ENCODE measurements around the gene PIP4K2C.
"Not testable (repeated sequence)": the region's sequence is repeated elsewhere in the genome, so short reads cannot be mapped to it uniquely, and the experiment has no call there.

The PIP4K2C gene

DNA sequence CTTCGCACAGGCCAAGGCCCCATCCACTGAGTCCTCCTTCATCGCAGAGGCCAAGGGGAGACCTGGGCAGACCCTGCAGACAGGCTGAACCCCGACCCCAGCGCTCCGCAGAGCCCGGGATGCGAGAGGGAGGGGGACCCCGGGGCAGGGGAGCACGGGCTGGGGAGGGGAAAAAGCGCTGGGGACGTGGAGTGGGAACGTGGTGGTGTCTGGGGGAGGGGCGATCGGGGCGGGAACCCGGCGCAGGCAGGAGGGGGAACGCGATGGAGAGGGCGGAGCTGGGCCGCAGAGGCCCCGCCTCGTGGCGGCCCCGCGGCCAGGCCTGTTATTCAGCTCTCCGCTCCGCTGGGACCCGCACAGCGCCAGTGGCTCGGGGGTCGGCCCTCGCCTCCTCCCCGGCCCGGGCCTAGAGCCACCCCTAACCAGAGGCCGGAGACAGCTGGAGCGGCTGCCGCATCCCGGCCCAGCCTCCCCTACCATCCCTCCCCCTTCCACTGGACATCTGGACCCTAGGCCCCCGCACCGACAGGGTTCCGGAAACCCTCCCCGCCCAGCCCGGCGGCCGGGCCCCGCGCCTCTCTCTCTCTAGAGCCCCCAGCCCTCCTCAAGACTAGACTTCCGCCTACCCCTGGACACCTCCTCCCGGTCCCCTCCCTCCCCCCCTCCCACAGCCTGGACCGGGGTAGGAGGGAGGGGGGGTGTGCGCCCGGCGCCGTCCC is 20.3 kb downstream of the PIP4K2C start, which contains the start of gene ARHGEF25:
ARHGEF25 (plus strand) TSS at position 328 of the 719 bp plus-strand sequence. CDS start 460 bp downstream, outside the sequence.
- peak; percentile 54 to 75 for DNase-seq

DNA sequence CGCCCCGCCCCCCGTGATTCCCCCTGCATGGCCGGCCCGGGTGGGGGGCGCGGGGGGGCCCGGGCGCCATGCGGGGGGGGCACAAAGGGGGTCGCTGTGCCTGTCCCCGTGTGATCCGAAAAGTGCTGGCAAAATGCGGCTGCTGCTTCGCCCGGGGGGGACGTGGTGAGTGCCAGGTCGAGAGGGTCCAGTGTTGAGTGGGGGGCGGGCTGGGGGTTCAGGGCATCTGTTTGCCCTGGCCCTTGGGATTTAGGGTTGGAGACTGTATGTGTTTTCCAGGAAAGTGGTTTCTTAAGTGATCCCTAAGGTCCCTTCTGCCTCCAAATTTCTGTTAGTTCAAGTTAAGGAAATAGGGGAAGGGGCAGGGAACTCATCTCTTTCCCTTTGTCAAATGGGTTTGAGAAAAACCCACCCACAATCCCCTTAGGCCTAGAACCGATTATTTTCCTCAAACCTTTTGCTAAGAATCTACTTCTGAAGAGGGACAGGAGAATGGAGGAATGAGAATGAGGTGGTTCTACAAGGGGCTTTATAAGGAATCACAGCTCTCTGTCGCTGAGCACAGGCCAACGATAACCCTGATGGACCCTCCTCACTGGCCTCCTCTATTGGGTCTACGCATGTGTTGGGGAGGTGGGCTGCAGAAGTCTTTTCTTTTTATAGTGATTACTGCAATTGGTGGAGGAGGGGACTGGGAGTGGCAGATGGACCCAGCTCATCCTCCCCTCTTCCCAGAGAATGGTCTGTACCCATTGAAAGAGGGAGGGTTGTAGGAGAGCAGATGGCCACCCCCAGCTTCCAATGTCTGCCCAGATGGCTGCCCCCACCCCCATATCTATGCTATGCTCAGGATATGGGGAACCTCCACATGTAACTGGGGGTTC is 21.1 kb downstream of the PIP4K2C start:
- no peak for DNase-seq

DNA sequence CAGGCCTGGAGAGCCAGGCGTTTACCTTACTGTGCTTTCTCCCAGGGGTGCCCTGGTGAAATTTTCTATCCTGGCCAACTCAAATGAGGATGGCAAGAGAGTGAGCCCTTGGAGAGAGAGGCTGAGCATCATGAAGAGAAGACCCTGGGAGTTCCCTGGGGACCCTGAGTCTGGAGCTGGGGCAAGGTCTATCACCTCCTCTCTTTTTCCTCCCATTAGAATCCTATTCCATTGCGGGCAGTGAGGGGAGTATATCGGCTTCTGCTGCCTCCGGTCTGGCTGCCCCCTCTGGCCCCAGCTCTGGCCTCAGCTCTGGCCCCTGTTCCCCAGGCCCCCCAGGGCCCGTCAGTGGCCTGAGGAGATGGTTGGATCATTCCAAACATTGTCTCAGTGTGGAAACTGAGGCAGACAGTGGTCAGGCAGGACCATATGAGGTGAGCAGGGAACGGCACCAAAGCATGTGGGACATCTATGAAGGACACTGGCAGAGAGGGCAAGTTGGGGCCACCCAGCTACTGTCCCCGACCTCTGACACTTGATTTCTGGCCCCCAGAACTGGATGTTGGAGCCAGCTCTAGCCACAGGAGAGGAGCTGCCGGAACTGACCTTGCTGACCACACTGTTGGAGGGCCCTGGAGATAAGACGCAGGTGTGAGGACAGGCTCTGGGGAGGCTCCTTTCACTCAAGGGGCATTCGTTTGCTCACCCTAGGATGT is 21.9 kb downstream of the PIP4K2C start:
- DNase-seq, result no peak

DNA sequence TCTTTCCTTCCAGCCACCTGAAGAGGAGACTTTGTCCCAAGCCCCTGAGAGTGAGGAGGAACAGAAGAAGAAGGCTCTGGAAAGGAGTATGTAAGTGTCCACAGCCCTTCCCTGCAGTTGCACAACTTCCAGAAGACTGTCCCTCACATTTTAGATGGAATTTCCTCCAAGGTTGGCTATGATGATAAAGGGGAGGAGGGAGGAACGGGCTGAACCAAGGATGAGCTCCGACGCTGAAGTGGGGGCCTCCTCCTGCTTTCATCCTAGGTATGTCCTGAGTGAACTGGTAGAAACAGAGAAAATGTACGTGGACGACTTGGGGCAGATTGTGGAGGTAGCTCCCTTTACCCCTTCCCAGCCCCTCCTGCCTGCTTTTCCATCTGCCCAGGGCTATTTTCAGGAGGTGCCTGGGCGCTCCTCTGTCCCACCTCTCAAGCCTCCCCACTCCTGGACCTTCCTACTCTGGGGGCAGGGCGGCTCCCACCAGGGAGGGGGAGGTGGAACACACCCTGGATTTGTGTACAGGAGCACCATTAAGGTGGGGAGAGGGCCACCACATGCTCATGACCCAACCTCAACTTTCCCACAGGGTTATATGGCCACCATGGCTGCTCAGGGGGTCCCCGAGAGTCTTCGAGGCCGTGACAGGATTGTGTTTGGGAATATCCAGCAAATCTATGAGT is 22.6 kb downstream of the PIP4K2C start:
- no peak for DNase-seq

DNA sequence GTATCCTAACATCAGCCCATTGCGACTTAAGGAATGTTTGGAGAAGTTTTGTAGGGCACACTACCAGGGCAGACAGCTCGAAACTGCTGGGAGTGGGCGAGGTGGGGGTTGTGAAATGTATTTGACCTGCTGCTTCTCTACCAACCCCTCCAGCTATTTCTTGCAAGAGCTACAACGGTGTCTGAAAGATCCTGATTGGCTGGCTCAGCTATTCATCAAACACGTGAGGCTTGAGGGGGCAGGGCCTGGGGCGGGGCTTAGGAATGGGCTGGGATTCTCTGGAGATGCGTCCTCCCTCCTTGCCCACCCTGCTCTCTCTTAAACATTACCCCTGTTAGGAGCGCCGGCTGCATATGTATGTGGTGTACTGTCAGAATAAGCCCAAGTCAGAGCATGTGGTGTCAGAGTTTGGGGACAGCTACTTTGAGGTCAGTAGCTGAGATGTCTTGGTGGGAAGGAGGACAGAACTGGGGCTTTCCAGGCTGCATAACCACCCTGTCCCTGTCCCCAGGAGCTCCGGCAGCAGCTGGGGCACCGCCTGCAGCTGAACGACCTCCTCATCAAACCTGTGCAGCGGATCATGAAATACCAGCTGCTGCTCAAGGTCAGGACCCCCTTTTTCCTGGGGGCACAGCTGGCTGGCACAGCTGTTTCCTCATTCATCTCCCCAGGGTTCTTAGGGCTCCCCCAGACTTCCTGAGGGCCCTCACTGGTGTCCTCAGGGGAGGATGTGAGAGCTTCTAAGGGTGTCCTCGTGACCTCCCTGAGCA is 23.4 kb downstream of the PIP4K2C start:
- peak in 1 of 2 donors; percentile 45 for DNase-seq

DNA sequence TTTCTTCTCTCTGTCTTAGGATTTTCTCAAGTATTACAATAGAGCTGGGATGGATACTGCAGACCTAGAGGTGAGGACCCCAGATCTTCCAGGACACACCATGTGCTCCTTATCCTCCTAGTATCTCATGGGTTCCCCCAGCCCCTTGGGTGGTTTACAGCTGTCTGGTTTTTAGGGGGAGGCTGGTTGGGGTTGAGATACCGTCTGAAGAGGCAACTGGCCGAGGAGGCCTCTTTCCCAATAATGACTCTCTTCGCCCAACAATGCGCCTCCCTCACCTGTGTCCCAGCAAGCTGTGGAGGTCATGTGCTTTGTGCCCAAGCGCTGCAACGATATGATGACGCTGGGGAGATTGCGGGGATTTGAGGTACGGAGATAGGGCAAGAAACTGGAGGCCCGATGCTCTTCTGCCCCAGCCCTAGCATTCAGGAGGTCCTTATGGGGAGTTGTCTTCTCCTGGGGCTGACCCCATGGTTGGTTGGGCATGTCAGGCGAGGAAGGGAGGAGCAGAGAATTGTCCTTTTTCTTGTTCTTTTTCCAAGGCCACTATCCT is 24.0 kb downstream of the PIP4K2C start:
- no peak for DNase-seq

DNA sequence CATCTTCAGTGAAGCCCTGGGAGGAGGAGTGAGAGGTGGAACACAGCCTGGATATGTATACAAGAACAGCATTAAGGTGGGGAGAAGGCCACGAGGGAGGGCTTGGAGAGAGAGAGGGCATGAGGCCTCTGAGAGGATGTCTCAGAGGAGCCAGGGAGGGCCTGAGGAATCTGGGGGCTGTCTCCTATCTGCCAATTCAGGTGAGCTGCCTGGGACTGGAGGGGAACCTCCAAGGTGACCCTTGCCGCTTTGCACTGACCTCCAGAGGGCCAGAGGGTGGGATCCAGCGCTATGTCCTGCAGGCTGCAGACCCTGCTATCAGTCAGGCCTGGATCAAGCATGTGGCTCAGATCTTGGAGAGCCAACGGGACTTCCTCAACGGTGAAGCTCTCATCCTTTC is 24.6 kb downstream of the PIP4K2C start:
- no peak for DNase-seq

DNA sequence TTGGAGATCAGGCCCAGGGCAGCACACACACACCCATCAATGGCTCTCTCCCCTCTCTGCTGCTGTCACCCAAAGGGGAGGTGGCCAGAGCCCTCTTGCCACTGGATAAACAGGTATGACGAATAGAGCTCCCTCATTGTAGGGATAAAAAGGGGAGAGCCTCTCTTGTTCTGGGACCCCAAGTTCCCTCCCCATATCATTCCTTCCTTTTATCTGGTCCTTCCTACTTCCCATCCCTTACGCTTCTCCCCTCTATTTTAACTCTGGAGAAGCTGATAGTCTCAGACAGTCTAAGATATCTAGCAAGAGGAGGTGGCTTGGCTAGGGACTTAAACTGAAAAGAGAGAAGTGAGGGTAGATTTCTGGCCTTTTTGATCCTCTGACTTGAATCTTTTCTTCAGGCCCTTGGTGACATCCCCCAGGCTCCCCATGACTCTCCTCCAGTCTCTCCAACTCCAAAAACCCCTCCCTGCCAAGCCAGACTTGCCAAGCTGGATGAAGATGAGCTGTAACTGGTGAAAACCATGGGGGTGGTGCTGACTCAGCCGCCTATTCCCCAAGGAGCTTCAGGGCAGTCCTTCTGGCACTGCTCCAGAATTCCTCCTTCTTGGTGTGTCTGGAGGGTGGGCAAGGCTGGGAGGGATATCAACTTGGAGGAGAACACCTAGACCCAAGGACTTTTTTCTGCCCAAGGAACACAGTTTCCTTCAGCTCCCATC is 25.6 kb downstream of the PIP4K2C start:
- DNase-seq, result no peak

DNA sequence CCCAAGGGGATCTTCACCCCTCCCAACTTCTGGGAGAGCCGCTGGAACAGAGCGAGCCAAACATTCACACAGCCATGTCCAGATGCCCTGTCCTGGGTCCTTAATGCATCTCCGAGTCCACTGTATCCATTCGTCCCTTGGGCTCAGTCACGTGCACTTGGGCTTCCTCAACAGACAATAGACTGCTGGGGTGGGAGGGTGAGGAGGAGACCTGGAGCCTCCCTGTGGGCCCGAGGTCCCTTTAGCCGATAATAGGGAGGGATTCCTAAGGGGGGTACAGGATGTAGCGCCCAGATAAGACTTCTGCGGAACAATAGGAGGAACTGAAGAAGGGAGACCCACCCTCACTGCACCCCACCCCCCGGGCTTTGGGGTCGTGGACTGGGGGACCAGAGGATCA is 26.9 kb downstream of the PIP4K2C start:
- no peak for DNase-seq

DNA sequence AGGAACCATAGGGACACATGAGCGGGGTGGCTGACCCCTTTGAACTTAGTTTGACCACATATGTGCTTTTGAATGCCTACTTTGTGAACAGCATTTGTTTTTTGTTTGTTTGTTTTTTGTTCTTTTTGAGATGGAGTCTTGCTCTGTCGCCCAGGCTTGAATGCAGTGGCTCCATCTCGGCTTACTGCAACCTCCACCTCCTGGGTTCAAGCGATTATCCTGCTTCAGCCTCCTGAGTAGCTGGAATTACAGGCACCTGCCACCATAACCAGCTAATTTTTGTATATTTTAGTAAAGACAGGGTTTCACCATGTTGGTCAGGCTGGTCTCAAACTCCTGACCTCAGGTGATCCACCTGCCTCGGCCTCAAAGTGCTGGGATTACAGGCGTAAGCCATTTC is 27.4 kb downstream of the PIP4K2C start:
- not testable (repeated sequence) for DNase-seq

DNA sequence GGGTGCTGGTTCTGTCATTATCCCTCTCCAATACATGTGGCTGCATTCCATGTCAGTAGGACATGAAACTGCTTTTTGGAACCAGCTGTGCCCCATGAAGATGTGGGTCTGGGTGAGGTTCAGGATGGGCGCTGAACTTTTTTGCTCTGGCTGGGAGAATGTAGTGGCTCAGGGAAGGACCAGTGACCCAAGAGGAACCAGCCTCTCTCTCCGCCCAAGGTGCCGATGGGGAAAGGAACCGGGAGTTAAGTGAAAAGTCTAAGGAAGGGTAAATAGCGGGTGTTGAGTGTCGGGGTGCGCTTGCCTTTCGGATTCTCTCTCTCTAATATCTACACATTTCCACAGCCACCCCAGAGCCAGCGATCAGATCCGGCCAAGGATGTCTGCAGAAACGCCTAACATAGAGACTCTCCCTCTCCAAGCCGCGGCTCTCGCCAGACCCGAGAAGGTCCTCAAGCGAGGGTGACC is 28.0 kb downstream of the PIP4K2C start:
- DNase-seq, result no peak

DNA sequence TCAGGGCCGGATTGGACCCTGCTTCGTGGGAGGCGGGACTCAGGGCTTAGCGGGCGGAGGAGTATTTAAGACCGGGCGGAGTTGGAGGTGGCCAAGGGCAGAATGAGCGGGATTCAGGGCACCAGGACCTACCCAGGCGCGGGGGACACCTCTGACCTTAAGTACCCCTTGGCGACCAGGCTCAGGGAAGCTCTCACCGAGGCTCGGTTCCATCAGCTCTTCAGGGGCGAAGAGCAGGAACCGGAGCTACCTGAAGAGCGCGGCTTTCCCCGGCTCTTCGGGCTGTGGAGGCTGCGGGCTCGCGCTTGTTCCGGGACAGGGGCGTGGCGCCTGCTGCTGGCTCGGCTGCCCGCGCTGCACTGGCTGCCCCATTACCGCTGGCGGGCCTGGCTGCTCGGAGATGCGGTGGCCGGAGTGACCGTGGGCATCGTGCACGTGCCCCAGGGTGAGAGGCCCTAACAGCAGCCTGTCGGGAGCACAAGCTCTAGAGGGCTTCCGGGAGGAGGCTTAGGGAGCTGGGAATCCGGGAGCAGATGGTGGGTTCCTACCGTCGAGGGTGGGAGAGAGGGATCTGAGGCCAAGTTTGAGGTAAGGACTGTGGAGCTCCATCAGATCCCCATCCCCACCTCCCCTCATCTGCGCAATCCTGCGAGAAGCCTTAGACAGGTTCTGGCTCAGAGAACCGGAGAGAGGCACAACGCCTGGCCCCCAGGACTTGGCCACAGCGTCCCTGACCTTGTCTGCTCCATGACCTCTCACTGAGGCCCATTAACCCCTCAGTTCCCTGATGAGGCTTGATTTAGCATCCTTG is 28.6 kb downstream of the PIP4K2C start:
- peak in 1 of 2 donors; percentile 42 for DNase-seq

DNA sequence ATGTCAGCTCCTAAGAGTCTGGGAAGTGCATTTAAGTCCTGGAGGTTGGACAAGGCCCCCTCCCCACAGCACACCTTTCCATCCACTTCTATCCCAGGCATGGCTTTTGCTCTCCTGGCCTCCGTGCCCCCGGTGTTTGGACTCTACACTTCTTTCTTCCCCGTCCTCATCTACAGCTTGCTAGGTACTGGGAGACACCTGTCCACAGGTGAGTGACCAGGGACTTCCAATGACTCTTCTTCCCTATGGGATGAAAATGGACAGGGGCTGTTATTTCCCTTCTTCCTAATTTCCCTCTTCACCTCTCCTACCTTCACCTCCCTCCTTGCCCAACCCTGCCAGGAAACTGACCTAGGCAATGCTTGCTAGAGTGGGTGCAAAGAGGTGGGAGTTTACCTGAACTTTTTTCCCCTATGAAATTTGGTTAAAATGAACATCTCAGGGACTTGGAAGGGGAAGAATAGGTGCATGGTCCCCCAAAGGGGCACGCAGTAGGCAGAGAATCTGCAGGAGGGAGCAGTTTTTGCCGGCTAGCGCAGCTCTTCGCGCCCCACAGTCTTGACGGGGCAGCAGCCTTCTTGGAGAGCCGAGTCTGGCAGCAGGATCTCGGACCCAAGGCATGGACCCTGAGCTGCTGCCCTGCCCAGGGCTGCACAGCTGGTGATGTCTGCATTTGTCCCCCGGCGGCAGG is 29.4 kb downstream of the PIP4K2C start:
- DNase-seq, result no peak

DNA sequence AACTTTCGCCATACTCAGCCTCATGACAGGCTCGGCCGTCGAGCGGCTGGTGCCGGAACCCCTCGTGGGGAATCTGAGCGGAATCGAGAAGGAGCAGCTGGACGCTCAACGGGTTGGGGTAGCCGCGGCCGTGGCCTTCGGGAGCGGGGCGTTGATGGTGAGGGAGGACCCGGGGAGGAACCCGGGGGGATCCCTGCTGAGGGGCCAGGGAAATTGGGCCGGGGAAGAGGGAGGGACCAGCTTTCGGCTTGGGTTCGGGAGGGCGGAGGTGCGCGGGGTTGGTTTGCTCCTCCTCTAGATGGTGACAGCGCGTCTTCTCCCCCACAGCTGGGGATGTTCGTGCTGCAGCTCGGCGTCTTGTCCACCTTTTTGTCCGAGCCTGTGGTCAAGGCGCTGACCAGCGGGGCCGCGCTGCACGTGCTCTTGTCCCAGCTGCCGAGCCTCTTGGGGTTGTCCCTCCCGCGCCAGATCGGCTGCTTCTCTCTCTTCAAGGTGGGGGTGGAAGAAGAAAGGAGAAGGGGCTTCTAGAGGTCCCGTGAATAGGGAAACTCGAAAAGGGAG is 30.0 kb downstream of the PIP4K2C start:
- peak in 1 of 2 donors; percentile 38 for DNase-seq

DNA sequence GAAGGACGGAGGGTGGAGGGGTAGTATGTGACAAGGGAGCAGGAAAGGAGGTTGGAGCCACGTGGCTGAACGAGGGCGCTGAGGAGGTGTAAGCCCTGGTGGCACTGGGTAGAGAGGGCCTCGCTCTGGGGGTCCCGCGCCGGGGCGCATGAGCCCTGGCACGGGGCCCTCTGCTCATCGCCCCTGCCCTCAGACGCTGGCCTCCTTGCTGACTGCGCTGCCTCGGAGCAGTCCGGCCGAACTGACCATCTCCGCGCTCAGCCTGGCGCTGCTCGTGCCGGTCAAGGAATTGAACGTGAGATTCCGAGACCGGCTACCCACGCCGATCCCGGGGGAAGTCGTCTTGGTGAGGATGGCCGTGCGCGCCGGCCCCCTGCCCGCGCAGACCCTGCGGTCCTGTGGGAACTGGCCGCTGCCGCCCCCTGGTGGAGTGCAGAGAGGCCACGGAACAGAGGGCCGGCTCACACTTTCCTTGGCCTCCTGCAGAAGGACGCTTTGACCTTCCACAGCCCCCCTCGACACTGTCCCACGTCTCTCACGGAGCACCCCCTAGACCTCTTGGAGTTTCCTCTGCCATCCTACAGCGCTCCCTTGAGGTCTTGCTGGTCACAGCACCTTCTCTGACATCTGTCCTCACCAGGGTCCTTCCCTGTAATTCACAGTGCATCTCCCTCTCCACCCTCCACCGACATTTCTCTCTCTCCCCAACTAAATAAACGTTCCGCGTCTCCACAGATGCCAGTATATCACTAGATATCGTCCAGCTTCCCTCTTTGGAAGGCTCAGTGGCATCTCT is 30.7 kb downstream of the PIP4K2C start:
- peak; percentile 73 to 78 for DNase-seq

DNA sequence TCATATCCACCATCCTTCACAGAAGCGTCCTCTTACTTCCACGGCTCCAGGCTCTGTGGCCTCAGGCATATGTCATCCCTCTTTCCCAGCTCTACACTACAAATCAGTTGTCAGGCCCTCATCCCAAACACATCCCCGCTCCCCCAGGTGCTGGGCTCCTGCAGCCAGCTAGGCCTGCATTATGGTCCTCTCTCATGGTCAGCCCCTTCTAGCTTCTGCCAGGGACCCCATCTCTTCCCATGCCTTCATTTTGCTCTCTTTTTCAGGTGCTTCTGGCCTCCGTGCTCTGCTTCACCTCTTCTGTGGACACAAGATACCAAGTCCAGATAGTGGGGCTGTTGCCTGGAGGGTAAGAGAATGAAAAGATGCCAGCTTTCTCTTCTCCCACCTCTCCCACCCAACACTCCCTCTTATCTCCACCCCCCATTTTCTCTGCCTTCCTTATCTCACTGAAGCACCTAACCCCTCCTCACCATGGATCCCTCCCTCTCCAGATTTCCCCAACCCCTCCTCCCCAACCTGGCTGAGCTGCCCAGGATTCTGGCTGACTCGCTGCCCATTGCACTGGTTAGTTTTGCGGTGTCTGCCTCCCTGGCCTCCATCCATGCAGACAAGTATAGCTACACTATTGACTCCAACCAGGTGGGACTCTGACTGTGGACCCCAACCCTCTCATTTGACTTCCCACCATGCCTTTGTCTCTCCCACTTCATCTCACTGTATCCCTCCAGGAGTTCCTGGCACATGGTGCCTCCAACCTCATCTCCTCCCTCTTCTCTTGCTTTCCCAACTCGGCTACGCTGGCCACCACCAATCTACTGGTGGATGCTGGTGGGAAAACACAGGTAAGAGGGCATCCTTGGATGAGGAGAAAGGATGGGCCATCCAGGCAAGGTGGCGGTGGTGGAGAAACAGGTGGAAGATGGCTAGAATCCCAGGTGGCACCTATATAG is 31.6 kb downstream of the PIP4K2C start:
- no peak for DNase-seq

DNA sequence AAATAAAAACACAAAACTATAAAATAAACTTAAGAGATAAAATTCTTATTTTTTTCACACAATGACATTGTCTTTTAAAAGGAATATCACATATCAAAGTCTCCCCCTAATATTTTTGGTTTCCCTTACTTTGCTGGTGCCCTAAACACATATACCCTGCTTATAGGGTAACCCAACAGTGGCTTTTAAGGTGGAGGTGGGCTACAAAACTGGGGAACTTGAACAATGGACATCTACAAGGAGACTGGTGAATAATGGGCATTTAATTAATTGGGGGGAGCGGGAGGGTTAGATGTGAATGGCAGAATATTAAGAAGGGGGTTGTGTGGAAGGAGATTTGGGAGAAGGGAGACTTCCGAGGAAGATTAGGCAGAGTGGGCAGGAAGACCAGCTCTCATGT is 32.4 kb downstream of the PIP4K2C start:
- no peak for DNase-seq
